Hepatocyte (in vitro differentiated cells): ENCODE results near the gene DMWD. TPM values are rescaled to one million over a fixed set of nuclear protein-coding genes. Genes with fewer than 3 reads are reported as not detected.
"Not testable (repeated sequence)": the region's sequence is repeated elsewhere in the genome, so short reads cannot be mapped to it uniquely, and the experiment has no call there.

ENCODE experiments used
- DNase-seq: peaks from one replicate; pipeline ENCODE4 v3.0.0-alpha.2; 2016; ENCODE audit warnings: low spot score
- H2AFZ ChIP-seq: fragments of 200-600 bp; sonication (generic); 2 replicates; pipeline ENCODE4 v1.6.0; 2016; ENCODE audit warnings: antibody characterized with exemption, mild to moderate bottlenecking
- H3K27ac ChIP-seq: fragments of 200-600 bp; sonication (generic); 2 replicates; pipeline ENCODE4 v1.5.1; 2016; ENCODE audit warnings: mild to moderate bottlenecking
- H3K27me3 ChIP-seq: fragments of 200-600 bp; sonication (generic); 2 replicates; pipeline ENCODE4 v1.6.1; 2016
- H3K36me3 ChIP-seq: fragments of 200-600 bp; sonication (generic); replicated peaks from 2 replicates; pipeline ENCODE4 v1.5.1; 2016; ENCODE audit warnings: low read depth; ENCODE audit not compliant: insufficient read depth
- H3K4me1 ChIP-seq: fragments of 200-600 bp; sonication (generic); 2 replicates; pipeline ENCODE4 v1.5.1; 2016; ENCODE audit warnings: mild to moderate bottlenecking, moderate library complexity; ENCODE audit not compliant: insufficient read depth
- H3K4me2 ChIP-seq: fragments of 200-600 bp; sonication (generic); 2 replicates; pipeline ENCODE4 v1.6.0; 2016
- H3K4me3 ChIP-seq: fragments of 200-600 bp; sonication (generic); 2 replicates; pipeline ENCODE4 v1.5.1; 2016; ENCODE audit warnings: mild to moderate bottlenecking
- H3K79me2 ChIP-seq: fragments of 200-600 bp; sonication (generic); 2 replicates; pipeline ENCODE4 v1.6.0; 2017; ENCODE audit warnings: mild to moderate bottlenecking
- H3K9me2 ChIP-seq: fragments of 200-600 bp; sonication (generic); replicated peaks from 2 replicates; pipeline ENCODE4 v1.6.0; 2017; ENCODE audit warnings: mild to moderate bottlenecking; ENCODE audit not compliant: insufficient read depth
- H3K9me3 ChIP-seq: fragments of 200-600 bp; sonication (generic); 2 replicates; pipeline ENCODE4 v1.5.1; 2016; ENCODE audit warnings: low read depth, mild to moderate bottlenecking
- H4K20me1 ChIP-seq: fragments of 200-600 bp; sonication (generic); 2 replicates; pipeline ENCODE4 v1.6.0; 2016; ENCODE audit warnings: mild to moderate bottlenecking; ENCODE audit not compliant: insufficient read depth, poor library complexity, severe bottlenecking
- EZH2 ChIP-seq: fragments of 200-600 bp; sonication (generic); IDR thresholded peaks from 2 replicates; pipeline ENCODE4 v1.6.1; 2016; ENCODE audit warnings: antibody characterized with exemption, mild to moderate bottlenecking, borderline replicate concordance
- EZH2phosphoT487 ChIP-seq: fragments of 200-600 bp; sonication (generic); IDR thresholded peaks from one replicate; pipeline ENCODE4 v1.6.1; 2018; ENCODE audit warnings: antibody characterized with exemption, mild to moderate bottlenecking, low read depth, moderate library complexity; ENCODE audit not compliant: unreplicated experiment, severe bottlenecking
- WGBS: methylation state at CpG from one replicate; pipeline ENCODE4 v1.1.6; 2016; ENCODE audit warnings: low lambda C conversion rate; ENCODE audit errors: missing lambda C conversion rate; 5-methylcytosine and 5-hydroxymethylcytosine counted together
- polyA plus RNA-seq: library from polyadenylated mRNA; unstranded; fragments of >200 nt; fragmentation: Nextera tagmentation; extraction: Ambion mirVana; gene quantifications from 2 replicates; pipeline ENCODE4 v1.2.1, GENCODE V29; 2016
- total RNA-seq: library from RNA; depleted of rRNA; stranded (reverse); fragments of >200 nt; gene quantifications from 2 replicates; pipeline ENCODE4 v1.2.3, GENCODE V29; 2014
- TF ChIP-seq, protein P1 (sequence below): fragments of 200-600 bp; sonication (generic); IDR thresholded peaks from 2 replicates; pipeline ENCODE4 v1.5.1; 2016; ENCODE audit warnings: antibody characterized with exemption, mild to moderate bottlenecking; ENCODE audit not compliant: poor library complexity

DMWD gene
- total and polyA plus RNA-seq, 2 experiments from 2014 or later = 23.7 to 70.1 TPM

DNA sequence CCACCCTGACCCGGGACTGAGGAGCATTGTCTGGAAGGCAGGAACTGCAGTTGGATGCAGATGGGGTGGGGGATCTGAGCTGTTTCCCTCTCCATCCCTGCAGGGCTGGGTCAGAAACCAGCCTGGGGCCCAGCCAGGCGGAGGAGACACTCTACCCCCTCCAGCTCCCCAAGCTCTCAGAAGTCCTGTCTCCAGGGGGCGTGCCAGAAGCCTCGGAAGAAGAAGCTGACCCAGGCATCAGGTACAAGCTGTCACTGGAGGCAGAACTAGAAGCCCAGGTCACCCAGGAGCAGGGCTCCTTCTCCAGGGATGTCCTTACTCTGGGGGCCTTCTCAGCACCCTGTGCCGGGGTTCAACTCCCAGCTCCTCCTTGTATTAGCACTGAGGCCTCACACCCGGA is 39.1 kb downstream of the DMWD start:
- Histone ChIP-seq H3K27ac (no peak overlapping the region), H3K27me3 (no peaks in the 10 kb centered on the region), H3K79me2 (no peaks in the 10 kb centered on the region), H2AFZ (no peak overlapping the region), H3K4me1 (no peaks in the 10 kb centered on the region), H3K9me3 (no peaks in the 10 kb centered on the region), H3K4me3 (no peak overlapping the region), H4K20me1 (no peaks in the 10 kb centered on the region), H3K4me2 (no peak overlapping the region), H3K36me3 (no peaks in the 10 kb centered on the region), H3K9me2 (no peaks in the 10 kb centered on the region)
- 69% methylated on average over 6 of the region's 6 CpGs for WGBS
- DNase-seq = no peak
- TF ChIP-seq, protein P1, sequence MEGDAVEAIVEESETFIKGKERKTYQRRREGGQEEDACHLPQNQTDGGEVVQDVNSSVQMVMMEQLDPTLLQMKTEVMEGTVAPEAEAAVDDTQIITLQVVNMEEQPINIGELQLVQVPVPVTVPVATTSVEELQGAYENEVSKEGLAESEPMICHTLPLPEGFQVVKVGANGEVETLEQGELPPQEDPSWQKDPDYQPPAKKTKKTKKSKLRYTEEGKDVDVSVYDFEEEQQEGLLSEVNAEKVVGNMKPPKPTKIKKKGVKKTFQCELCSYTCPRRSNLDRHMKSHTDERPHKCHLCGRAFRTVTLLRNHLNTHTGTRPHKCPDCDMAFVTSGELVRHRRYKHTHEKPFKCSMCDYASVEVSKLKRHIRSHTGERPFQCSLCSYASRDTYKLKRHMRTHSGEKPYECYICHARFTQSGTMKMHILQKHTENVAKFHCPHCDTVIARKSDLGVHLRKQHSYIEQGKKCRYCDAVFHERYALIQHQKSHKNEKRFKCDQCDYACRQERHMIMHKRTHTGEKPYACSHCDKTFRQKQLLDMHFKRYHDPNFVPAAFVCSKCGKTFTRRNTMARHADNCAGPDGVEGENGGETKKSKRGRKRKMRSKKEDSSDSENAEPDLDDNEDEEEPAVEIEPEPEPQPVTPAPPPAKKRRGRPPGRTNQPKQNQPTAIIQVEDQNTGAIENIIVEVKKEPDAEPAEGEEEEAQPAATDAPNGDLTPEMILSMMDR = peak; percentile 7
- TF ChIP-seq EZH2 = no peak

DNA sequence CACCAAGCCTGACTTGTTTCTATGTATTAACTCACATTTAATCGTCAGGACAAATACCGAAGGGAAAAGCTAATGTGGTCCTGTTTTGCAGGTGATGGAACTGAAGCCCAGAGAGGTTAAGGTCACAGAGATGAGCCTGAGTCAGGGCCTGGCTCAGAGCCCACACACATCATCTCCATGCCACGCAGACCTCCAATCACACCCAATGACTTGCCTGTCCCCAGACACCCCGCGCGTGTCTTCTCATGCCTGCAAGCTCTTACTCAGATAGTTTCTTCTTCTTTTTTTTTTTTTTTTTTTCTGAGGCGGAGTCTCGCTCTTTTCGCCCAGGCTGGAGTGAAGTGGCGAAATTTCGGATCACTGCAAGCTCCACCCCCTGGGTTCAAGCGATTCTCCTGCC is 40.0 kb downstream of the DMWD start:
- Histone ChIP-seq H2AFZ (no peak overlapping the region), H3K79me2 (no peaks in the 10 kb centered on the region), H3K27ac (no peak overlapping the region), H3K36me3 (no peaks in the 10 kb centered on the region), H4K20me1 (no peaks in the 10 kb centered on the region), H3K4me3 (no peak overlapping the region), H3K4me1 (no peaks in the 10 kb centered on the region), H3K4me2 (no peak overlapping the region), H3K9me3 (no peaks in the 10 kb centered on the region), H3K9me2 (no peaks in the 10 kb centered on the region), H3K27me3 (no peaks in the 10 kb centered on the region)
- 98% methylated on average over 12 of the region's 12 CpGs for WGBS
- no peak for DNase-seq
- TF ChIP-seq, protein P1 = no peak
- TF ChIP-seq EZH2phosphoT487 (no peak), EZH2 (no peak)

DNA sequence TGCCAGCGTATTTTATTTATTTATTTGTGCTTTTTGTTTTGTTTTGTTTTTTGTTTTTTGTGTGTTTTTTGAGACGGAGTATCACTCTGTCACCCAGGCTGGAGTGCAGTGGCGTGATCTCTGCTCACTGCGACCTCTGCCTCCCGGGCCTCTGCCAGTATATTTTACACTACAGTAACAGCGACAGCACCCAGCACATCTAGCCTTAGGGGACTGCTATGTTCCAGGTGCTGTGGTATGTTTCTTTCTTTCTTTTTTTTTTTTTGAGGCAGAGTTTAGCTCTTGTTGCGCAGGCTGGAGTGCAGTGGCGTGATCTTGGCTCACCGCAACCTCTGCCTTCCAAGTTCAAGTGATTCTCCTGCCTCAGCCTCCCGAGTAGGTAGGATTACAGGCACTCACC is 41.2 kb downstream of the DMWD start:
- H4K20me1 ChIP-seq, H3K36me3 ChIP-seq, H3K27me3 ChIP-seq, DNase-seq, H3K9me3 ChIP-seq, H3K4me1 ChIP-seq, H3K27ac ChIP-seq, H2AFZ ChIP-seq, H3K9me2 ChIP-seq, H3K79me2 ChIP-seq, H3K4me2 ChIP-seq, H3K4me3 ChIP-seq: not testable (repeated sequence)
- WGBS = 90% methylated on average over 10 of the region's 10 CpGs

DNA sequence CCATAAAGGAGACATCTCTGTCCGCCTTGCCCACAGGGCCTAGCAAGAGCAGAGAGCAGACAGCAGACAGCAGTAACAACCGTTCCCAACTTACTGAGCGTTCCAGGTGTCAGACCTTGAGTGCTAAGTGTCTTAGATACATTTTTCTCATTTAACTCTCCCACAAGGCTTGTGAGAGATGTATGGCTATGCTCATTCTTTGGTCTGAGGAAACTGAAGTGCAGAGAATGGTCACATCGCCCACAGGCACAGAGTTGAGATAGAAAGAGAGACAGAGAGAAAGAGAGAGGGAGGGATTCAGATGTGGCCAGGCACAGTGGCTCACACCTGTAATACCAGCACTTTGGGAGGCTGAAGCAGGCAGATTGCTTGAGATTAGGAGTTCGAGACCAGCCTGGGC is 45.1 kb downstream of the DMWD start:
- 86% methylated on average over 5 of the region's 5 CpGs for WGBS
- Histone ChIP-seq H3K9me2 (no peaks in the 10 kb centered on the region), H2AFZ (no peak overlapping the region), H3K4me1 (no peaks in the 10 kb centered on the region), H3K4me3 (no peak overlapping the region), H4K20me1 (no peaks in the 10 kb centered on the region), H3K4me2 (no peak overlapping the region), H3K27ac (no peak overlapping the region), H3K9me3 (no peaks in the 10 kb centered on the region), H3K27me3 (no peaks in the 10 kb centered on the region), H3K36me3 (no peaks in the 10 kb centered on the region), H3K79me2 (no peaks in the 10 kb centered on the region)
- DNase-seq = no peak
- TF ChIP-seq, protein P1 = no peak
- TF ChIP-seq EZH2 (no peak), EZH2phosphoT487 (no peak)
